KOPT-K1 (cell line): ENCODE data around the gene ZNHIT1.
"Not testable (repeated sequence)": the region's sequence is repeated elsewhere in the genome, so short reads cannot be mapped to it uniquely, and the experiment has no call there.

Experiments used
- H3K27ac ChIP-seq: fragments of 200-600 bp; sonication (generic); 2 replicates; pipeline ENCODE4 v1.5.1; 2016; ENCODE audit warnings: antibody characterized with exemption, mild to moderate bottlenecking, low read depth, low read length; ENCODE audit not compliant: poor library complexity, severe bottlenecking
- H3K36me3 ChIP-seq: fragments of 200-600 bp; sonication (generic); 2 replicates; pipeline ENCODE4 v1.5.1; 2017; ENCODE audit warnings: antibody characterized with exemption, mild to moderate bottlenecking, low read length, moderate library complexity; ENCODE audit not compliant: insufficient read depth
- H3K9me3 ChIP-seq: fragments of 200-600 bp; sonication (generic); 2 replicates; pipeline ENCODE4 v1.5.1; 2017; ENCODE audit warnings: antibody characterized with exemption, low read length, mild to moderate bottlenecking; ENCODE audit not compliant: insufficient read depth, poor library complexity, severe bottlenecking

ZNHIT1 gene

GRCh38 chr7:101240226-101241014 is 22.5 kb downstream of the ZNHIT1 start:
- Histone ChIP-seq H3K27ac (no peak overlapping the region), H3K36me3 (peaks cover 74% of the 10 kb centered on the region)

GRCh38 chr7:101241015-101241363 is 23.0 kb downstream of the ZNHIT1 start:
- H3K36me3 ChIP-seq = peaks cover 73% of the 10 kb centered on the region
- H3K27ac ChIP-seq = no peak overlapping the region
- H3K9me3 ChIP-seq = no peaks in the 10 kb centered on the region

More at GRCh38 chr7:101240226-101241014, 22.5 kb downstream of the ZNHIT1 start:
- H3K9me3 ChIP-seq = no peaks in the 10 kb centered on the region

GRCh38 chr7:101241443-101242349 is 23.7 kb downstream of the ZNHIT1 start:
- H3K9me3 ChIP-seq = no peaks in the 10 kb centered on the region
- H3K36me3 ChIP-seq = peaks cover 68% of the 10 kb centered on the region
- H3K27ac ChIP-seq = no peak overlapping the region

GRCh38 chr7:101243646-101244374 is 25.8 kb downstream of the ZNHIT1 start:
- H3K27ac ChIP-seq = peak overlapping the region; percentile 81

GRCh38 chr7:101244375-101245146 is 26.6 kb downstream of the ZNHIT1 start, which contains the start of gene FIS1:
TSS of gene FIS1 (minus strand) at chr7:101245081. CDS start at chr7:101245004, 77 bp downstream.
- H3K36me3 ChIP-seq = peaks cover 57% of the 10 kb centered on the region
- H3K27ac ChIP-seq = peak within 1 kb of the TSS; percentile 81
- H3K9me3 ChIP-seq = no peaks in the 10 kb centered on the region

More at GRCh38 chr7:101243646-101244374, 25.8 kb downstream of the ZNHIT1 start:
- Histone ChIP-seq H3K9me3 (no peaks in the 10 kb centered on the region), H3K36me3 (peaks cover 56% of the 10 kb centered on the region)

GRCh38 chr7:101245147-101245668 is 27.2 kb downstream of the ZNHIT1 start:
- Histone ChIP-seq H3K9me3 (no peaks in the 10 kb centered on the region), H3K27ac (peak overlapping the region; percentile 81), H3K36me3 (peaks cover 56% of the 10 kb centered on the region)

GRCh38 chr7:101248276-101248675 is 30.3 kb downstream of the ZNHIT1 start:
- Histone ChIP-seq H3K36me3 (peaks cover 30% of the 10 kb centered on the region), H3K9me3 (no peaks in the 10 kb centered on the region), H3K27ac (no peak overlapping the region)

- Histone ChIP-seq H3K27ac (no peak overlapping the region), H3K36me3 (peaks cover 26% of the 10 kb centered on the region), H3K9me3 (no peaks in the 10 kb centered on the region)
Observed at GRCh38 chr7:101250324-101250723, 32.4 kb downstream of the ZNHIT1 start.

GRCh38 chr7:101251871-101252659 is 34.1 kb downstream of the ZNHIT1 start:
- peaks cover 19% of the 10 kb centered on the region for H3K36me3 ChIP-seq
- peak overlapping the region; percentile 76 for H3K27ac ChIP-seq

GRCh38 chr7:101253199-101253598 is 35.2 kb downstream of the ZNHIT1 start:
- H3K27ac ChIP-seq, H3K9me3 ChIP-seq: not testable (repeated sequence)
- H3K36me3 ChIP-seq = peaks cover 16% of the 10 kb centered on the region

More at GRCh38 chr7:101251871-101252659, 34.1 kb downstream of the ZNHIT1 start:
- no peaks in the 10 kb centered on the region for H3K9me3 ChIP-seq

- Histone ChIP-seq H3K36me3 (no peaks in the 10 kb centered on the region), H3K9me3 (no peaks in the 10 kb centered on the region), H3K27ac (no peak overlapping the region)
Observed at GRCh38 chr7:101255796-101256195, 37.8 kb downstream of the ZNHIT1 start.

- Histone ChIP-seq H3K36me3 (no peaks in the 10 kb centered on the region), H3K9me3 (no peaks in the 10 kb centered on the region), H3K27ac (no peak overlapping the region)
Observed at GRCh38 chr7:101258243-101258731, 40.3 kb downstream of the ZNHIT1 start.

GRCh38 chr7:101264102-101264706 is 46.2 kb downstream of the ZNHIT1 start:
- H3K27ac ChIP-seq, H3K9me3 ChIP-seq, H3K36me3 ChIP-seq: not testable (repeated sequence)
